ENCODE measurements around the gene GNPTAB. TPM values are rescaled to one million over a fixed set of nuclear protein-coding genes. Genes with fewer than 3 reads are reported as not detected.

GNPTAB gene
- total RNA-seq, 1 donor from 2014 or later, result 26.0 TPM

DNA sequence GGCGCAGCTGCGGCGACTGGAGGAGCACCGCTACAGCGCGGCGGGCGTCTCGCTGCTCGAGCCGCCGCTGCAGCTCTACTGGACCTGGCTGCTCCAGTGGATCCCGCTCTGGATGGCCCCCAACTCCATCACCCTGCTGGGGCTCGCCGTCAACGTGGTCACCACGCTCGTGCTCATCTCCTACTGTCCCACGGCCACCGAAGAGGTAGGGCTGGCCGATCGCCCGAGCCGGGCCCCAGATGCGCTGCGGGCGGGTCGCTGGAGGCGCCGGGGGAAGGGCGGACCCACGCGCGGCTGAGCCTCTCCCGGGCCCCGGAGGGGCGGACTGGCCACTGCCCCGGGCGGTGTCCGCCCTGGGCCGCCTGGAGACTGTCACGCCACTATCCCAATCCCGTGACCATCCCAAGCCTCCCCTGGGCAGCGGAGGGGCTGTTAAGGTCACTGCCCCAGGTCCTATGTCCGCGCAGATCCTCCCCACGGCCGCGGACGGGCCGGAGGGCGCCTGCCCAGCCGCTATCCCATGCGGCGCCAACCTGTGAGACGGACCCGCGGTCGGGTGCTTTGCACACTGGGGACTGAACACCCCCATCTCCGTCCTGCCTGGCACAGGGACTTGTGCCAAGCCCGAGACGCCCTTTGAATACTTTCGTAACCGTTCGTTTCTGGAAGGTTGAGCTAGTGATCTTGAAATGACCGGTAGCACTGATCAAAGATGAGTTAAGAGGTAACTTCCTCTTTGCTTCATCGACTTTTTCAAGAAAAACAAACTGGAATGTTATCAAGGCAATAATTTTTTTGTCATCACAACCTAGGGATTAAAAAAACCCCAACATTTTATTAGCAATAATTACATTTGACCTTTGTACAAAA is 132.6 kb downstream of the GNPTAB start:
- peak; percentile 89 for DNase-seq (ENCODE audit: low spot score)

DNA sequence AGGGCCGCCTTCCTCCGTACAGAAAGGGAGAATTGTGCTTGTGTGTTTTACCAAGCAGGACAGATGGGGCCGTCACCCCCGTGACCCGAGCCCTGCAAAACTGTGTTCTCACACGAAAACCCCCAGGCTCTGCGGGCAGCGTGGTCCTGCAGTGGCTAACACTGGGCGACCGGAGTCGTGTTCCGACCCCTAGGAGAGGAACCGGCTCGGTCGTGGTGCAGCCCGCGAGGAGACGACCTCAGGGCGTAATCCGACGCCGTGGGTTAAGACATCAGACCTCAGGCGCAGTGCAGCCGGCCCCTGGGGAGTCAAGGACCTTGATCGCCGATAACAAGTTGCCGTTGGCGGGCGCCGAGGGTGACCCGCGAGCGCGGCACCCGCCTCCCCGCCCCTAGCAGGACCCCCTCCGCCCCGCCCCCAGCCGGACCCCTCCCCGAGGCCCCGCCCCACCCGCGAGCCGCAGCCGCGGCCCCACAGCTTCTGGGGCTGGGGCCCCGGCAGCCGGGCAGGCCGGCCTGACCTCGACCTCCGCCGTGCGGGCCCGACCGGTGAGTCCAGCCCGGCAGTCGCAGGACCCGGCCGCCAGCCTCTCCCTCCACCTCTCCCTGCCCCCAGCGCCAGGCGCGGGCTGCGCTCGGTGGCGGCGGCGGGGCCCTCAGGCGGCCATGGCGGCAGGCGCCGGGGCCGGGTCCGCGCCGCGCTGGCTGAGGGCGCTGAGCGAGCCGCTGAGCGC is 133.4 kb downstream of the GNPTAB start, which contains the start of gene CHPT1:
TSS of gene CHPT1 (plus strand) at position 444 of the 733 bp plus-strand sequence. CDS start at position 666, 222 bp downstream.
- DNase-seq (ENCODE audit: low spot score), result peak; percentile 91

DNA sequence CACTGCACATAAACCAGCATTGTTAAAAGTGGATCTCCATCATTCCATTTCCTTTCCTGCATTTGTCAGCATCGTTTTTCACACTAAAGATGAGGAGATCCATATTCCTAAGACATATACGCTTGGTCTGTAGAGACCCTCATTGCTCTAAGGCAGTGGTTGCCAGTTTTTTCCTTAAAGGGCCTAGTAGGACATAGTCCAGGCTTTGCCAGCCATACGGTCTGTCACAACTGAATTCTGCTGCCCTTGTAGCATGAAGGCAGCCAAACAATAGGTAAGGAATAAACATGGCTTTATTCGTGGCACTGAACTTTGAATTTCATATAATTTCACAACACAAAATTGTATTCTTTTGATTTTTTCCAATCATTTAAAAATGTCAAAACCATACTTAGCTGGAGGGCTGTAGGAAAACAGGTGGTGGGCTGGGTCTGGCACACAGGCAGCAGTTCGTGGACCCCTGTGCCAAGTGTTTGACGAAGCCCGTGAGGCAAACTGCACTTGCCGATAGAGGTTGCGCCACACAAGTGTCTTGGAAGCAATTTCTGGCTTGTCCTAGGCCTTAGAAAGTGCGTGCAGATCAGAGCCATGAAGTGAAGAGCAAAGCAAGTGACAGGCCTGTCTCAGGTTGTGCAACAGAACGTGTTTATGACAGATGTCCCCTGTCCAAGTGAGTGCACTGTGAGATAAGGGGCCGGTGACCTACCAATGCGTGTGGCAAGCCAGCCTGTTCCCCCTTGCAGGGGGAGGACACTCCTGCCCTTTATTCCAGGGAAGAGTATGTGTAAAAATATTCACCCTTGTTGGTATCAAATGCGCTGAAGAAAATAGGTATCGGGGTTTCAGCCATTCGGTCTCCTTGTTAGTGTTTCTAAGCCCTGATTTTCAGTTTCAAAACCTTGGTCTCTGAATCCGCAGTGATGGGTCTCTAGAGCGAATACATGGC is 134.2 kb downstream of the GNPTAB start:
- no peak for DNase-seq (ENCODE audit: low spot score)

DNA sequence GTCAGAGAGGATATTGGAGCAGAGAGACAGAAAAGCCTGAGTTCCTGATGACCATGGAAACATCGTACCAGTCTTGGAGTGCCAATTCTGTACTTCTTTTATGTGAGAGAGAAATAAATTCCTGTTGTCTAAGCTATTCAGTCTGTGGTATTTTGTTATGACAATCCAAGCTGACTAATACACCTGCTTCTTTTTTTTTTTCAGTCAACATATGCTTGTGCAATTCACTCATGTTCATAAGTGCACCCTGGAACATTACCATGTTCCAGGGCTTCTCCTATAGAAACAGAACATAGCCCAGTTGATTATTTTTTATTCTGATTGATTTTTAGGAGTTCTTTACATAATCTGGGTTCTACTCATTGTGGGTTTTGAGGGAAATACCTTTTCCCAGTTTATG is 135.1 kb downstream of the GNPTAB start:
- DNase-seq (ENCODE audit: low spot score), result no peak

Other genes with a start within 250 kb of the GNPTAB start
- not detected for gene MYBPC1, start 236.0 kb downstream of the GNPTAB start, total RNA-seq
- 63.3 TPM for gene CHPT1, start 133.3 kb downstream of the GNPTAB start, total RNA-seq
- gene SYCP3, start 91.5 kb downstream of the GNPTAB start, total RNA-seq, result not detected
- gene DRAM1, start 46.6 kb upstream of the GNPTAB start, total RNA-seq, result 35.3 TPM
- gene WASHC3, start 231.0 kb upstream of the GNPTAB start, total RNA-seq, result 51.7 TPM